ENCODE results near the gene MSL2.
"Not testable (repeated sequence)": the region's sequence is repeated elsewhere in the genome, so short reads cannot be mapped to it uniquely, and the experiment has no call there.

The MSL2 gene

GRCh38 chr3:136192195-136192594, 3.9 kb downstream of the MSL2 start:
- DNase-seq (ENCODE audit: low spot score), result not testable (repeated sequence)

GRCh38 chr3:136189859-136190617, 6.1 kb downstream of the MSL2 start:
- DNase-seq (ENCODE audit: low spot score), result no peak

- no peak for DNase-seq (ENCODE audit: low spot score)
These were observed 7.1 kb downstream of the MSL2 start for GRCh38 chr3:136189043-136189442.

GRCh38 chr3:136187868-136188267, 8.3 kb downstream of the MSL2 start:
- no peak for DNase-seq (ENCODE audit: low spot score)

GRCh38 chr3:136186846-136187245, 9.3 kb downstream of the MSL2 start:
- no peak for DNase-seq (ENCODE audit: low spot score)

- no peak for DNase-seq (ENCODE audit: low spot score)
These were observed 9.8 kb downstream of the MSL2 start for GRCh38 chr3:136186344-136186743.

GRCh38 chr3:136184703-136185102, 11.4 kb downstream of the MSL2 start:
- no peak for DNase-seq (ENCODE audit: low spot score)

GRCh38 chr3:136181741-136182140, 14.4 kb downstream of the MSL2 start:
- no peak for DNase-seq (ENCODE audit: low spot score)

- DNase-seq (ENCODE audit: low spot score), result no peak
These were observed 18.3 kb downstream of the MSL2 start for GRCh38 chr3:136177876-136178275.

- DNase-seq (ENCODE audit: low spot score), result no peak
These were observed 22.1 kb downstream of the MSL2 start for GRCh38 chr3:136173939-136174490.

GRCh38 chr3:136171097-136171542, 25.0 kb downstream of the MSL2 start:
- DNase-seq (ENCODE audit: low spot score), result no peak

- not testable (repeated sequence) for DNase-seq (ENCODE audit: low spot score)
These were observed 27.9 kb downstream of the MSL2 start for GRCh38 chr3:136168236-136168635.

- no peak for DNase-seq (ENCODE audit: low spot score)
These were observed 29.6 kb downstream of the MSL2 start for GRCh38 chr3:136166507-136166906.

GRCh38 chr3:136163607-136164006, 32.5 kb downstream of the MSL2 start:
- not testable (repeated sequence) for DNase-seq (ENCODE audit: low spot score)

- no peak for DNase-seq (ENCODE audit: low spot score)
These were observed 33.8 kb downstream of the MSL2 start for GRCh38 chr3:136162322-136162721.

- DNase-seq (ENCODE audit: low spot score), result no peak
These were observed 34.6 kb downstream of the MSL2 start for GRCh38 chr3:136161516-136161915.

GRCh38 chr3:136152963-136153362, 43.2 kb downstream of the MSL2 start:
- no peak for DNase-seq (ENCODE audit: low spot score)

GRCh38 chr3:136152176-136152843, 43.8 kb downstream of the MSL2 start:
- no peak for DNase-seq (ENCODE audit: low spot score)

- no peak for DNase-seq (ENCODE audit: low spot score)
These were observed 44.9 kb downstream of the MSL2 start for GRCh38 chr3:136151219-136151618.

- no peak for DNase-seq (ENCODE audit: low spot score)
These were observed 46.5 kb downstream of the MSL2 start for GRCh38 chr3:136149667-136150066.

GRCh38 chr3:136146981-136147729, 49.0 kb downstream of the MSL2 start:
- no peak for DNase-seq (ENCODE audit: low spot score)

- DNase-seq (ENCODE audit: low spot score), result not testable (repeated sequence)
These were observed 51.7 kb downstream of the MSL2 start for GRCh38 chr3:136144397-136144796.

All from HuH-7.5 (cell line).